ENCODE data around the gene OSBPL6.
"Not testable (repeated sequence)": the region's sequence is repeated elsewhere in the genome, so short reads cannot be mapped to it uniquely, and the experiment has no call there.

OSBPL6 gene

DNA sequence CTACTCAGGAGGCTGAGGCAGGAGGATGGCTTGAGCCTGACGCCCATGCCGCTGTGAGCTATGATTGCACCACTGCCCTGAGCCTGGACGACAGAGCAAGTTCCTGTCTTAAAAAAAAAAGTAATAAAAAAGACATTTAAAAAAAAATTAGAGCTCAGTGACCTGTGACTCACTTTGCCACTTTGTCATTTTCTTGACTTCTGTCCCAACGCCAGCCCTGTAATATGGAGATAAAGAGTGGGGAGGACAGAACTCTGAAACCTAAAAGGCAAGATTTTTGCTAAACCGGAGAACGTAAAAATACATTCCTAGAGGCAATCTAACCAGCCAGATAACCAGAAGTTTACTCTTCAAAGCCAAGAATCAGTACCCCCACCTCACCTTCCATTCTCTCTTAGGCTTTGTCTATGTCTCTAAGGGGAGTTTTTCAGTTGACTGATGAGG lies 207.7 kb downstream of the OSBPL6 start:
- no peak overlapping the region for H3K4me3 ChIP-seq (ENCODE audit: low read depth, low read length)
- TF ChIP-seq, protein P1, sequence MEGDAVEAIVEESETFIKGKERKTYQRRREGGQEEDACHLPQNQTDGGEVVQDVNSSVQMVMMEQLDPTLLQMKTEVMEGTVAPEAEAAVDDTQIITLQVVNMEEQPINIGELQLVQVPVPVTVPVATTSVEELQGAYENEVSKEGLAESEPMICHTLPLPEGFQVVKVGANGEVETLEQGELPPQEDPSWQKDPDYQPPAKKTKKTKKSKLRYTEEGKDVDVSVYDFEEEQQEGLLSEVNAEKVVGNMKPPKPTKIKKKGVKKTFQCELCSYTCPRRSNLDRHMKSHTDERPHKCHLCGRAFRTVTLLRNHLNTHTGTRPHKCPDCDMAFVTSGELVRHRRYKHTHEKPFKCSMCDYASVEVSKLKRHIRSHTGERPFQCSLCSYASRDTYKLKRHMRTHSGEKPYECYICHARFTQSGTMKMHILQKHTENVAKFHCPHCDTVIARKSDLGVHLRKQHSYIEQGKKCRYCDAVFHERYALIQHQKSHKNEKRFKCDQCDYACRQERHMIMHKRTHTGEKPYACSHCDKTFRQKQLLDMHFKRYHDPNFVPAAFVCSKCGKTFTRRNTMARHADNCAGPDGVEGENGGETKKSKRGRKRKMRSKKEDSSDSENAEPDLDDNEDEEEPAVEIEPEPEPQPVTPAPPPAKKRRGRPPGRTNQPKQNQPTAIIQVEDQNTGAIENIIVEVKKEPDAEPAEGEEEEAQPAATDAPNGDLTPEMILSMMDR (IDR thresholded peaks at IDR 0.05; ENCODE audit: borderline replicate concordance, insufficient read depth, low read depth, low read length): no peak

DNA sequence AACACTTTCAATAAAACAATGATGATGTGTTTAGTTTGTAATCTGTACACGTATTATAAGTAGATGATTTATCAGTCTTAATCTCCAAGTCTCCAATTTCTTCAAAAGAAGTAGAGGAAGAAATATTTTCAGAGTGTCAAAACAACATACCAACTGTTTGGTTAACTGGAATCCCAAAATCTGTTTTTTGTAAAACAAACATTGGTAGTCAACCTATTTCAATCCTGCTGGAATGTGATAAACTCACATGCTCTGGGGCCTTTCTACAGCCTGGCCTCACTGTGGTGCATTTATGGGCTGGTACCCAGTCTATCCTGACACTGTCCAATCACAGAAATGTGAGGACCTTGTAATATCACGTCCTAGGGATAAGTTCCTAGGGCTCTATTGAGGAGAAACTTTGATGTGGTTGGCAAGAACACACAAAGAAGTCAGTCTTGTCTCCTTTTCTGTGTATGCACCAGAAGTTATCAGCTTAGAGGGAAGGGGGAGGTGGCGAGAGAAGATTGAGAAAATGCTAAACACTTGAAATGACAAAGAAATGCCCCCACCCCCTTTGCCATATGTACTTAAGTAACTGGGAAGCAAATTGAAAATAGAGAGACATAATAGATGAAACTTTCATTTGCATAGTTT lies 209.5 kb downstream of the OSBPL6 start:
- no peak overlapping the region for H3K4me3 ChIP-seq (ENCODE audit: low read depth, low read length)
- TF ChIP-seq, protein P1 (IDR thresholded peaks at IDR 0.05; ENCODE audit: borderline replicate concordance, insufficient read depth, low read depth, low read length): no peak

DNA sequence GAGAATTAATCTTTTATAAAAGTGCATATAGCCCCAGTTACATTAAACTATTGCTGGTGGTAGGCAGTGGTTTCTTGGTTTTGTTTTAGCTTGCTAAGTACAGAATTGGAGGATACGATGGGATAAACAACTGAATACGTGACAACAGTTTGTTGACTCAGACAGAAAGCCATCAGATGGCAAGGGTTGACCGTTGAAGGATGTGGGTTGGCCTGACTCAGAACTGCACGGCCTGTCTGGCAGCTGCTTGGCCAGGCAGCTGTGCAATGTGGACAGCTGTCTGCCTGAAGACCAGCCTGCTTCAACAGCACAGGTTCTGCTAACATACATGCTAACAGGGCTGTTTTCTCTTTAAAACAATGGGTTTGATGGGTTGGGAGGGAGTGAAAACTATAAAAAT lies 210.1 kb downstream of the OSBPL6 start:
- no peak overlapping the region for H3K4me3 ChIP-seq (ENCODE audit: low read depth, low read length)

GRCh38 chr2:178409261-178409660 lies 214.9 kb downstream of the OSBPL6 start:
- TF ChIP-seq, protein P1 (IDR thresholded peaks at IDR 0.05; ENCODE audit: borderline replicate concordance, insufficient read depth, low read depth, low read length): no peak
- no peak overlapping the region for H3K4me3 ChIP-seq (ENCODE audit: low read depth, low read length)

More for the DNA sequence above, 210.1 kb downstream of the OSBPL6 start:
- TF ChIP-seq, protein P1 (IDR thresholded peaks at IDR 0.05; ENCODE audit: borderline replicate concordance, insufficient read depth, low read depth, low read length): no peak

DNA sequence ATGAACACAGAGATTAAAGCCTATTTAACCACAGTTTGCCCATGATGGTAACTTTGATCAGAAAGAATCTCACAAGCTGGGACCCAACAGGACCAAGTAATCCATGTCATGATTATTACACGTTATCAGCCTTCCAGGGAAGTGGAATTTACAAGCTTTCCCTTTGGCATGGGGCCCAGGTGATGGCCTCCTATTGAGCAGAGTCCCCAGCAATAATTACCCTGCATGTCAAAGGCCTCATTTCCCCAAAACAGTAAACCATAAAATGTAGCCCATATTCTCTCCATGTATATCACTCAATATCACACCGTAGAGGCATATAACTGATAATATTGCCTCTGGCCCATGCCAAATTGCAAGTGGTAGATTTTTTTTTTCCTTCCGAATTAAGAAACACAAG lies 217.7 kb downstream of the OSBPL6 start:
- no peak overlapping the region for H3K4me3 ChIP-seq (ENCODE audit: low read depth, low read length)
- TF ChIP-seq, protein P1 (IDR thresholded peaks at IDR 0.05; ENCODE audit: borderline replicate concordance, insufficient read depth, low read depth, low read length): no peak

DNA sequence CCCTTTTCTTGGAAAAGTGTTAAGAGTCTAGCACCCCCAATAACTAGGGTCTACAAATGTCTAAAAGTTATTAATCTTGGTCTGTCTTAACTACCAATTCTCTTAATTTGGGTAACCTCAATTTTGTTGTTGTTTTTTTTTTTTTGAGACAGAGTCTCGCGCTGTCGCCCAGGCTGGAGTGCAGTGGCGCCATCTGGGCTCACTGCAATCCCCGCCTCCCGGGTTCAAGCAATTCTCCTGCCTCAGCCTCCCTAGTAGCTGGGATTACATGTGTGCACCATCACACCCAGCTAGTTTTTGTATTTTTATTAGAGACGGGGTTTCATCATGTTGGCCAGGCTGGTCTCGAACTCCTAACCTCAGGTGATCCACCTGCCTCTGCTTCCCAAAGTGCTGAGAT lies 218.1 kb downstream of the OSBPL6 start:
- not testable (repeated sequence) for H3K4me3 ChIP-seq (ENCODE audit: low read depth, low read length)

DNA sequence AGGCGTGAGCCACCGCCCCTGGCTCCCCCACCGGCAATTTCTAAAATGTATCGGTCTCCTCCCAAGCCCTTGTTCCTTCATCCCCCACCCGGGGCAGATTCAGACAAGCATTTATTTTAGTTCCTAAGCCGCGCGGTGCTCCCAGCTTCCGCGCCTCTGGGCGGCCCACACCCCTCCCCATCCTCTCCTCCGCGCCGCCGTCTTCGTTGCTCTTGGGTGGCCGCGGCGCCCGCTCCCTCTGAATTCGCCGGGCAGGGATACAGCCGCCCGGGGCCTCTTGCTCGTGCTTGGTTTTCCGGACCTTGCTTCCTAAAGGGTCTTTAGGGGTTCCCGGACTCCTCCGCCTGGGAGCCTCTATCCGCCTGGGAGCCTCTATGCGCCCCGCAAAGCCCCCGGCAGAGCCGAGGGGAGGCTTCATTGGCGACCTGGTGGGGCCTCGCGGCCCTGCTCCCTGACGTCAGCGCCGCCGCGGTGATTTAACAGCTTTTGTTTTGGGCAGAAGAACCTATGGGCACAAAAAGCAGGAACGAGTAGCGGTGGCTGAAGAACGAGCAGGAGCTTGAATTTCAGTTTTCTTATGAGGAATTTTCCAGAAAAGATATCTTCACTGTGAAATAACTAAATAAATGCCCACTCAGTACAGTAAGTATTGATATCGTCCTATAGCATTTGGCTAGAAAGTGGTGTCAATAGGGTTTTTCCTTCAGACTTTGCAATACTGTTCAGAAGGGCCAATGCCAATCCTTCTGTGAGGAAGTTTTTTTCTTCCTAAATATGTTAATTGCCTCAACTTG lies 219.4 kb downstream of the OSBPL6 start:
- H3K4me3 ChIP-seq (ENCODE audit: low read depth, low read length): peak overlapping the region; percentile 66
- TF ChIP-seq, protein P1 (IDR thresholded peaks at IDR 0.05; ENCODE audit: borderline replicate concordance, insufficient read depth, low read depth, low read length): no peak
